Measurements from ENCODE around the gene CEP20.

CEP20 gene

GRCh38 chr16:15897121-15897780, 8.8 kb upstream of the CEP20 start:
- DNase-seq = no peak

GRCh38 chr16:15894571-15895374, 6.4 kb upstream of the CEP20 start:
- DNase-seq = no peak

DNA sequence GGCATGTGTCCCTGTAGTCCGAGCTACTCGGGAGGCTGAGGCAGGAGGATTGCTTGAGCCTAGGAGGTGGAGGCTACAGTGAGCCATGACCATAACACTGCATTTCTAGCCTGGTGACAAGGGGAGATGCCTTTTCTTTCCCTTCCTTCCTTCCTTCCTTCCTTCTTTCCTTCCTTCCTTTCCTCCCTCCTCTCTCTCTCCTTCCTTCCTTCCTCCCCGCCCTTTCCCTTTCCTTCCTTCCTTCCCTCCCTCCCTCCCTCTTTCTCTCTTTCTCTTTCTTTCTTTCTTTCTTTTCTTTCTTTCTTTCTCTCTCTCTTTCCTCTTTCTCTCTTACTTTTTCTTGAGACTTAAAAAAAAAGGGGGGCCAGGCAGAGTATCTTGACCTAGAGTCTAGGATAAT, 3.1 kb upstream of the CEP20 start:
- no peak for DNase-seq

DNA sequence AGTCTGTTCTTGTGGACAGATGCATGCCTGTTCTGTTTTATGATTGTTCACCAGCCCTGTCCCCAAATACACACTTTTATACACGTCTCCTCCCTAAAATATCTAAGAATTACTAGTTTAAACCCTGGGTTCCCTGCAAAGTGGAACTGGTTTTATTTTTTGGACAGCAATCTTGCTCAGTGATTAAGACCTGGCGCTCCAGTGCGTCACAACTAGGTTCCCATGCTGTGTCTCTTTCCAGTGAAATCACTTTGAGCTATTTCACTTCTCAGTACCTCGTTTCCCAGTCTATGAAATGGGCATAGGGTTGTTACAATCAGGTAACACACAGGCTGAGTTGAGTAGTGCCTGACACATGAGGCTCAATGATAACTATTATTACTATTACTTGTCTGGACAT, 1.1 kb downstream of the CEP20 start:
- DNase-seq = no peak

GRCh38 chr16:15886078-15886477, 2.3 kb downstream of the CEP20 start:
- no peak for DNase-seq

DNA sequence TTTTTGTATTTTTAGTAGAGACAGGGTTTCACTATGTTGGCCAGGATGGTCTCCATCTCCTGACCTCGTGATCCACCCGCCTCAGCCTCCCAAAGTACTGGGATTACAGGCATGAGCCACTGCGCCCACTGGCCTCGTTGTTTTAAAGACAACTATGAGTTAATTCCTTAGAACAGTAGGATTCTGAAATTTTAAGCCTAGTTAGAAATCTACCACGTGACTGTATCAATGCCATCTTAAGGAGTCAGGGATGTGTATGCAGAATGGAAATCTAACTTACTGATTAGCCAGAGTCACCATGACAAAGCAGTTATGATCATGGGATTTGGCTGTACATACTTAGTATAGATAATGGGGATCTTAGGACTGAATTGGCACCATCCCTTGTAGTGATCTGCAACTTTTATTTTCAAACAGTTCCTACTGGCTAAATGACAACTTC, 2.8 kb downstream of the CEP20 start:
- no peak for DNase-seq

DNA sequence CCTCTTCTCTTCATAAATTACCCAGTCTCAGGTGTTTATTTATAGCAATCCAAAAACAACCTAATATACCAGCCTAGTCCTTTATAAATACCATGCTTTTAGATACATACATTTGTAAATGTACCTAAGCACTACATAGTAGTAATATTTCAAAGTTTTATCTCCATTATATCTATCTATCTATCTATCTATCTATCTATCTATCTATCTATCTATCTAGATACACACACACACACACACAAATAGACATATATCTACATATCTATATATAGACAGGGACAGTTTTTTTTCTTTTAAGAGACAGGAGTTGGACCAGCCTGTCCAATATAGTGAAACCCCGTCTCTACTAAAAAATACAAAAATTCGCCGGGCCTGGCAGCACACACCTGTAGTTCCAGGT, 5.8 kb downstream of the CEP20 start:
- DNase-seq = no peak

- no peak for DNase-seq
These were observed 6.5 kb downstream of the CEP20 start for GRCh38 chr16:15881794-15882379.

GRCh38 chr16:15880434-15881308, 7.7 kb downstream of the CEP20 start:
- DNase-seq = no peak

GRCh38 chr16:15879255-15879811, 9.1 kb downstream of the CEP20 start:
- DNase-seq = no peak

DNA sequence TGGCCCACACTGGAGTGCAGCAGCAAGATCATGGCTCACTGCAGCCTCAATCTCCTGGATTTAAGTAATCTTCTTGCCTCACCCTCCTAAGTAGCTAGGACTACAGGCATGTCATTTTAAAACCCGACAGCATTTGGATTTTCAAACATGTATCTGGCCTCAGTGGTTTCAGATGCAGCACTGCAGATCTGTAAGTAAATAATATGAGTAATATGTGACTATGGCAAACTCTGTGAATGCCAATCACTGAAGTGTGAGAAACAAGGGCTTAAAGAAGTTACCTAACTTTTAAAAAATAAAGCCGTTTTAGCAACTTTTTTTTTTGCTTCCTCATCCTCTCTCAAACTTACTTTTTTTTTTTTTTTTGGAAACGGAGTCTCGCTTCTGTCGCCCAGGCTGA, 11.9 kb downstream of the CEP20 start:
- no peak for DNase-seq

DNA sequence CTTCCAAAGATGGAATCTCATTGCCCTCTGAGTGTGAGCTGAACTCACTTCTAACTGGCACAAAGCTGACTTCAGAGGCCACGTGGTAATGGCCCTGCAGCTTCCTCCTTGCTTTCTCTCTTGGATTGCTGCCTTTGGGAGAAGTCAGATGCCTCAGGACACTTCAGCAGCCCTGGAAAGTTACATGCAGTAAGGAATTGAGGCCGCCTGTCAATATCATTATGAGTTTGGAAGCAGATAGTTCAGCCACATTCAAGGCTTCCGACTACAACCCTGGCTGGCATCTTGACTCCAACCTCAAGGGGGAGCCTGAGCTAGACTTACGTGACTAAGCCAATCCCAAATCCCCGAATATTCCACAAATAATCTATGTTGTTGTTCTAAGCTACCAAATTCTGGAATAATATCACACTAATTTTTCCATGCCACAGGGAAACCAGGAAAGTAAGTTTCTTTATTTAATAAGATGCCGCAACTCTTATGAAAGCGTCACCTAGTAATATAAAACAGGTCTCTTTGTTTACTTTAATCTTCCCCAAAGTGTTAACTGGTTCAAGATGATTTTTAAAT, 13.6 kb downstream of the CEP20 start:
- DNase-seq = no peak

- DNase-seq = no peak
These were observed 14.7 kb downstream of the CEP20 start for GRCh38 chr16:15873737-15874136.

DNA sequence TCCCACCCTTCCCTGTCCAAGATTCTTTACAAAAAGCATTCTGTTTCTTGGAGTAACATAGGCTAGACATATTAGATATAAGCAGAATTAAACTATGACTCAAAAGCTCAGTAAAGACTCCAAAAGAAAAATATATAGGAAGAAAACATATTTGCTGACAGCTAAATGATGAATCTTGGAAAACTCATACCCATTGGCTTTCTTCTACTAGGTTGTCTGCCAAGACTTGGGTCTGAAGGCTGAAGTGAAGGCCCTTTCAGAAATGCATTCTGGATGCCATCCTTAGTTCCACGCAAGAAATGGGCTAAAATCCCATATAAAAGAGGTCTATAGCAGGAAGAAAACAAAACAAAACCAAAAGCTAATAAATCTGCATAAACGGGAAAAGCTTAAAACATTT, 15.1 kb downstream of the CEP20 start:
- DNase-seq = no peak

GRCh38 chr16:15870011-15870410, 18.4 kb downstream of the CEP20 start:
- no peak for DNase-seq

GRCh38 chr16:15866451-15866850, 22.0 kb downstream of the CEP20 start:
- no peak for DNase-seq

- no peak for DNase-seq
These were observed 22.7 kb downstream of the CEP20 start for GRCh38 chr16:15865742-15866141.

DNA sequence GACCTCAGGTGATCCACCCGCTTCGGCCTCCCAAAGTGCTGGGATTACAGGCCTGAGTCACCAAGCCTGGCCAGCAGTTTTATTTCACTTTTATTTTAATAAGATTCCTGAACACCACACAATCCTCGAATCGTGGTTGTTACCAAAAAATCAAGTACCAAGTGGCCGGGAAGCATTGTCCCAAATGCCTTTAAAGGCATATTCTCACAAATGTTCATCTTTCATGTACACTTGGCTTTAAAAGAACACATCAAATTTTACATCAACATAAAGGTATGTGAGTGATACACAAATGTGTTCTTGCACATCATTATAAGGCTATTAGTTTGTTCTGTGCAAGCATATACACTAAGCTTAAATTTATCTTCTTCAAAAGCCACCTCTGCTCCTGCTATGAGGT, 23.5 kb downstream of the CEP20 start:
- DNase-seq = no peak

DNA sequence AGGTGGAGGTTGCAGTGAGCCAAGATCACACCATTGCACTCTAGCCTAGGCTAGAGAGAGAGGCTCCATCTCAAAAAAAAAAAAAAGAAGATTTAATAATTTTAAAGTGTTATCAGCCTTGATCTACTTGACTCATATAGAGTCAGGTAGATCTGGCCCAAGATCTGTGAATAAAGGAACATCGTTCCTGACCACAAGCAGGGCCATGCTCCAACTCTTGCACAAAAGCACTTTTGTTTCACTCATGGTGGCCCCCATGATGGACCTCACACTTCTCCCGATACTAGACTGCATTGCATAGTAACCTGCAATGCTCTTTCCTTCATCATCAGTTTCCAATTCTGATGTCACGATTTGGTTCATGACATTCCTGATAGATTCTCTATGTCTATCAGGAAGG, 26.4 kb downstream of the CEP20 start:
- DNase-seq = no peak

DNA sequence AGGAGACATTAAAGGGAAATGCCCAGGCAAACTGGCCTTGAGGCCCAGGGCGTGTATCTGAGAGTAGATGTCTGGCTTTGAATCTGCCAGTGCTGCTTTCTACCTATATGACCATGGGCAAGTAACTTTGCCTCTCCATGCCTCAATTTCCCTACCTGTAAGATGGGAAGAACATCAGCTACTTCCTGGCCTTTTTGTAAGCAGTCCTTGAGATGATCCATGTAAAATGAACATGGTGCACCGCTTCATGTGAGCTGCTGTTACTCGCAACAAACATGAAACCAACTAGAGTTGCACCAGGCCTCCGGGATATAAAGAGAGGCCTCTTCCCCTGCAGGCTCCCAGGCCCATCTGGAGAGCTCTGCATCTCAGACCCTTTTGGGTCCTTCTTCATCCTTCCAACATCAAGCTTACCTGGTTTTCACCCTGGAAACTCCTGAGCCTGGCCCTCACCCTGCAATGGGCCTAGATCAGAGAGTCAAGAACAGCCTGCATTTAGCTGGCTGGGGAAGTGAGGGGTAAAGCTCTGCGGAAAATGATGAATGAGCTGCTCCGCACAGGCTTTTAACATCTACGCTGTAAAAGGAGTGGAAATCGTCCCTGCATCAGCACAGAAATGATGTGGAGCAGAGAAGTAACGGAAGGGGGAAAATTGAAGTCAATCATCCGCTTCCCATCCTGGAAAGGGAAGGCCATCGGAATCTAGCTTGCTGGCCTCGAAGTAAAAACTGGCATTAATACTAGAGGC, 29.3 kb downstream of the CEP20 start:
- DNase-seq = no peak

DNA sequence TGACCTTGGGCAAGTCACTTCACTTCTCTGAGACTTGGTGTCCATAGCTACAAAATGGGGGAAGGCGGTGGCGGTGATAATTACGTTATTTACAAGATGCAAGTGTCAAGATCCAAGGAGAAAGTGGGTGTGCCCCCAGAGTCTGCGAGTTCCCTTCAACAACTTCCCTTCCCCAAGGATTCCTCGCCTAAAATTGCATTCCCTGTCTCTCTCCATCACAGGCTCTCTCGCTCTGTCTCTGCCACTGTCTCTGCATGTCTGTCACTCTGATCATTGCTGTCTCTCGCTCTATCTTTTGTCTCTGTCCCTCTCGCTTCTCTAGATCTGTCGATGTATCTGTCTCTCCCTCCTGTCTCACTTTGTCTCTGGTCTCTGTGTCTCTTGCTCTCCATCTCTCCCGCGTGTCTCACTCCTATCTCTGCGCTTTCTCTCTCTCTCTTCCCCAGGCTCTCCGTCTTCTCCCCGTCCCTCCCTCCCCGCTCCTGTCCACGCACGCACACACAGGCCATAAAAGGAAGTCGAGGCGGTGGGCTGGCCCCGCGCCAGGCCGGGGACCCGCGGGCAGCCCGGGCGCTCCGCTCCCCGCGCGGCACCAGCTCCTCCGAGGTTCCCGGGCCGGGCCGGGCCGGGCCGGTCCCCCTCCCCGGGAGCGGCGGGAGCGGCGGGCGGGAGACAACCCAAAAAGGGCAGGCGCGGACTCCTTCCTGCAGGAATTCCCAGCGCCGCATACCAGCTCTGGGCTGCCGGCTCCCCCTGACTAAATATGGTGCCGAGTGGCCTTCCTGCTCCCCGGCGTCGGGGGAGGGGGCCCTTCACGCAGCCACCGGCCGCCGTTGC, 30.5 kb downstream of the CEP20 start:
- DNase-seq = no peak

Data from stimulated activated CD4-positive, alpha-beta T cell treated with anti-CD3 and anti-CD28 coated beads, Interleukin-2, amount 100 ng/mL, for 48 hours (primary cell).